ENCODE measurements around the gene SARS2. TPM values are rescaled to one million over a fixed set of nuclear protein-coding genes. Genes with fewer than 3 reads are reported as not detected.
"Not testable (repeated sequence)": the region's sequence is repeated elsewhere in the genome, so short reads cannot be mapped to it uniquely, and the experiment has no call there.

SARS2 gene
- total RNA-seq, 1 experiment from 2014 or later: 77.4 TPM

DNA sequence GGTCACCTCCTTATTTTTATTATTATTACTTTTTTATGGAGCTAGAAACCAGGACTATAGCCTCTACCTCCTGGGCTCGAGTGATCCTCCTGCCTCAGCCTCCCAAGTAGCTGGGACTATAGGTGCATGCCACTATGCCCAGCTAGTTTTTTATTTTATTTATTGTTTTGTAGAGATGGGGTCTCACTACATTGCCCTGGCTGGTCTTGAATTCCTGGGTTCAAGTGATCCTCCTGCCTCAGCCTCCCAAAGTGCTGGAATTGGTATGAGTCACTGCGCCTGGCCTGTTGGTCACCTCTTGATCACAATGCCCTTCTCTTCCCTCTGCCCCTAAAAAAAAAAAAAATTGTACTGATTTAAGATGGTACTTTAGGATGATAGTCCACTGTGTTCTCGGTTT is 20.6 kb upstream of the SARS2 start:
- in situ Hi-C loops (cut with HindIII; ENCODE audit: low pct_unique_long_range_greater_than_20kb, low sequenced_read_pairs): no loop called here
- DNase-seq (ENCODE audit: low read depth): no peak

DNA sequence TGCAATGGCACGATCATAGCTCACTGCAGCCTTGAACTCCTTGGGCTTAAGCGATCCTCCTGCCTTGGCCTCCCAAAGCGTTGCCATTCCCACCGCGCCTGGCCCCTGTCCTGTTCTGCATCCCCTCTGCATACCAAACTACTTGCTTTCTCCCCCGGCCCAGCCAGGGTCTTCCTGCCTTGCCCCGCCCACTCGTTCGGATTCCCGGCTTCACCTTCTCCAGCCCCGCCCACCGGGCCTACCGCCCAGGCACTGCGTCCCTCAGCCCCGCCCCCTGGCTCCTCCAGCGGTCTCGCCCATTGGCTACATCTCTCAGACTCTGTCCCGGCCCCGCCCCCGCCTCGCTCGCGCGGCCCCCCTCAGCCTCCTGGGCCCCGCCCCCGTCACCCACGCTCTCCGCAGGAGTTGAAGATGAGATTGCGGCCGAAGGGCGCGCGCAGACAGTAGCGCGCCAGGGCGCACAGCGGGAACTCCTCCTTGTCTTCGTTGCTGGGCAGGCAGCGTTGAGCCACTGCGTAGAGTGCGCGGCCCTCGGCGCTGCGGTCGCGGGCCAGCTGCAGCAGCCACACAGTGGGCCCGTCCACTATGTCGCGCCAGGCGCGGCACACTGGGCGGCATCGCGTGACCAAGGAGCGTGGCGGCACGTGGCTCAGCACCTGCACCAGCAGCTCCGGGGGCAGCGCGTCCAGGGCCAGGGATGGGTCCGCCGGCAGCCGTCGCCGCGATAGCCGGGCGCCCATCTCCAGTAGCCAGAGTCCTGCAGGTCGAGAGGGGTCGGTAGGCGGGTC is 19.2 kb upstream of the SARS2 start:
- DNase-seq (ENCODE audit: low read depth): no peak
- in situ Hi-C loops (cut with HindIII; ENCODE audit: low pct_unique_long_range_greater_than_20kb, low sequenced_read_pairs): no loop called here

GRCh38 chr19:38946229-38947010 is 15.9 kb upstream of the SARS2 start:
- in situ Hi-C loops (cut with HindIII; ENCODE audit: low pct_unique_long_range_greater_than_20kb, low sequenced_read_pairs): no loop called here
- no peak for DNase-seq (ENCODE audit: low read depth)

DNA sequence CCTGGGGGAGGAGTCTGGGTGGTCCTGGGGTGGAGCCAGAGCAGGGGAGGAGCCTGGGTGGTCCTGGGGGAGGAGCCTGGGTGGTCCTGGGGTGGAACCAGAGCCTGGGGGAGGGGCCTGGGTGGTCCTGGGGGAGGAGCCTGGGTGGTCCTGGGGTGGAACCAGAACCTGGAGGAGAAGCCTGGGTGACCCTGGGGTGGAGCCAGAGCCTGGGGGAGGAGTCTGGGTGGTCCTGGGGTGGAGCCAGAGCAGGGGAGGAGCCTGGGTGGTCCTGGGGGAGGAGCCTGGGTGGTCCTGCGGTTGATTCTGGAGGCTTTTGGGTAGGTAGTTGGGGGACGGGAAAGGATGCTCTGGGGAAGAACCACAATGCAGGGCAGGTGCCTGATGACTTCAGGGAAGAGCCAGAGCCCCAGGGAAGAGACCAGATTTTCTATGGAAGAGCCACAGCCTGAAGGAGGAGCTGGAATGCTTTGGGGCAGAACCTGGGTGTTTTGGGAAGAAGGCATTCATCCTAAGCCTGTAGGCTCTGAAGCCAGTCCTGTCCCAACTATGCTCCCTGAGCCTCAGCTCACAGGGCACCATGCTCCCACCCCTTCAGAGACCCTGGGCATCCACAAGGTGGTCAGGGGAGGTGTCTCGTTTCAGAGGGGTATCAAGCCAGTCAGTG is 15.1 kb upstream of the SARS2 start:
- DNase-seq (ENCODE audit: low read depth): no peak
- in situ Hi-C loops (cut with HindIII; ENCODE audit: low pct_unique_long_range_greater_than_20kb, low sequenced_read_pairs): no loop called here

DNA sequence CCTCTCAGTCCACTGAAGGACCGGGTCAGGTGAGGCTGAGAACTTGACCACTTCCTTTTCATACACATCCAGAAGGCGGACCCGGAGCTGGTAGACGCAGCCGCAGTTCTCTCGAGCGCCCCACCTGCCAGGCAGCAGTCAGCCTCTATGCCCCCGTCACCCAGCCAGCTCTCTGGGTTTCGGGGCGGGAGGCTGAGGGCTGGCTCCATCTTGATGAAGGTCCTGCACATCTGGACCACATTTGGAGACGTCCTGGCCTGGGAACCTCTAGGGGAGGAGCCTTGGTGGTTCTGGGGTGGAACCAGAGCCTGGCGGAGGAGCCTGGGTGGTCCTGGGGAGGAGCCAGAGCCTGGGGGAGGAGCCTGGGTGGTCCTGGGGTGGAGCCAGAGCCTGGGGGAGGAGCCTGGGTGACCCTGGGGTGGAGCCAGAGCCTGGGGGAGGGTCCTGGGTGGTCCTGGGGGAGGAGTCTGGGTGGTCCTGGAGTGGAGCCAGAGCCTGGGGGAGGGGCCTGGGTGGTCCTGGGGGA is 14.5 kb upstream of the SARS2 start:
- in situ Hi-C loops (cut with HindIII; ENCODE audit: low pct_unique_long_range_greater_than_20kb, low sequenced_read_pairs): no loop called here
- no peak for DNase-seq (ENCODE audit: low read depth)

GRCh38 chr19:38942471-38943181 is 12.1 kb upstream of the SARS2 start:
- in situ Hi-C loops (cut with HindIII; ENCODE audit: low pct_unique_long_range_greater_than_20kb, low sequenced_read_pairs): no loop called here
- DNase-seq (ENCODE audit: low read depth): no peak

DNA sequence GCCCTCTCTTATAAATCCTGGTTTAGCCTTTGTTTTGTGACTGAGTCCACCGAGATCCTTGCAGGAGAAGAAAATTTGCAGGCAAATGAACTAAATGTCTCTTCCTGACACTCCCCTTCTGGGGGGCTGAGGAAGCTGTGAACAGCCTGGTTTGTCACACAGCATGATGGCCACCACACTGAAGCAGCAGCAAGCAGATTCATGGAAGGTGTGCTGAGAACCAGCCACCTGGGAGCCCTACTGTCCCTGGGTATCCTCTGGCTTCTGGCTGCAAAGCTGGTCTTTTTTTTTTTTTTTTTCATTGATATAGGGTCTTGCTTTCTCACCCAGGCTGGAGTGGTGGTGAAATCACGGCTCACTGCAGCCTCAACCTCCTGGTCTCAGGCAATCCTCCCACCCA is 11.4 kb upstream of the SARS2 start:
- in situ Hi-C loops (cut with HindIII; ENCODE audit: low pct_unique_long_range_greater_than_20kb, low sequenced_read_pairs): no loop called here
- no peak for DNase-seq (ENCODE audit: low read depth)

DNA sequence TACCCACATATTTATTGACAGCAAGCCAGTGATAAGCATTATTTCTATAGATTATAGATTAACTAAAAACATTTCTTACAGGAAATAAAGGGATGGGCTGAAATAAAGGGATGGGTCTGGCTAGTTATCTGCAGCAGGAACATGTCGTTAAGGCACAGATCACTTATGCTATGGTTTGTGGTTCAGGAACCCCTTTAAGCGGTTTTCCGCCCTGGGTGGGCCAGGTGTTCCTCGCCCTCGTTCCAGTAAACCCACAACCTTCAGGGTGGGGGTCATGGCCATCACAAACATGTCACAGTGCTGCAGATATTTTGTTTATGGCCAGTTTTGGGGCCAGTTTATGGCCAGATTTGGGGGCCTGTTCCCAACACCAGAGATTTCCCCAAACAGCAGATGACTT is 10.9 kb upstream of the SARS2 start:
- DNase-seq (ENCODE audit: low read depth); in situ Hi-C loops (cut with HindIII; ENCODE audit: low pct_unique_long_range_greater_than_20kb, low sequenced_read_pairs): not testable (repeated sequence)

DNA sequence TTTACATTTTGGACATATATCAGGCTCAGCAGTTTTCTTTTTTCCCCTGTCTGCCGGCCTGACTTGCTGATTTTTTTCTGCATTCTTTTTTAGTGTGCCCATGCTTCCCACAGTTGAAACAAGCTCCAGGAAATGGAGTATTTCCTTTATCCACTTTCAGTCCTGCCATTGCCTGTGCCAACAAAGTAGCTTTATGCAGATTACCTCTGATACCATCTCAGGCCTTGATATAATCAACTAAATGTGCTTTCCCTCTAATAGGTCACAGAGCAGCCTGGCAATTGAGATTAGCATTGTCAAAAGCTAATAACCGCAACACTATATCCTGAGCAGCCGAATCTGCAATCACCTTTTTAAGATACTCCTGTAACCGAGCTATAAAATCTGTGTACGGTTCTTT is 9.4 kb upstream of the SARS2 start:
- in situ Hi-C loops (cut with HindIII; ENCODE audit: low pct_unique_long_range_greater_than_20kb, low sequenced_read_pairs): no loop called here
- DNase-seq (ENCODE audit: low read depth): no peak

DNA sequence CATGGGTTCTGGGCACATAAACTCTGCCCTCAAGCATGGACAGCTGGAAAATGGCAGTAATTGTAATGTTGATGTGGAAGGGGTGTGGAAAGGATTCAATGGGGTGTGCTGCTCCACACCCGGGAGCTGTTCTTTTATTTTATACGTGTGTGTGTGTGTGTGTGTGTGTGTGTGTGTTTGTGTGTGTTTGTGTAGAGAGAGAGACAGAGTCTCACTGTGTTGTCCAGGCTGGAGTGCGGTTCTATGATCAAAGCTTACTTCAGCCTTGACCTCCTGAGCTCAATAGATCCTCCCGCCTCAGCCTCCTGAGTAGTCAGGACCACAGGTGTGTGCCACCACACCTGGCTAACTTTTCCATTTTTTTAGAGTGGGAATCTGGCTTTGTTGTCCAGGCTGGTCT is 3.0 kb upstream of the SARS2 start:
- in situ Hi-C loops (cut with HindIII; ENCODE audit: low pct_unique_long_range_greater_than_20kb, low sequenced_read_pairs): no loop called here
- DNase-seq (ENCODE audit: low read depth): no peak

DNA sequence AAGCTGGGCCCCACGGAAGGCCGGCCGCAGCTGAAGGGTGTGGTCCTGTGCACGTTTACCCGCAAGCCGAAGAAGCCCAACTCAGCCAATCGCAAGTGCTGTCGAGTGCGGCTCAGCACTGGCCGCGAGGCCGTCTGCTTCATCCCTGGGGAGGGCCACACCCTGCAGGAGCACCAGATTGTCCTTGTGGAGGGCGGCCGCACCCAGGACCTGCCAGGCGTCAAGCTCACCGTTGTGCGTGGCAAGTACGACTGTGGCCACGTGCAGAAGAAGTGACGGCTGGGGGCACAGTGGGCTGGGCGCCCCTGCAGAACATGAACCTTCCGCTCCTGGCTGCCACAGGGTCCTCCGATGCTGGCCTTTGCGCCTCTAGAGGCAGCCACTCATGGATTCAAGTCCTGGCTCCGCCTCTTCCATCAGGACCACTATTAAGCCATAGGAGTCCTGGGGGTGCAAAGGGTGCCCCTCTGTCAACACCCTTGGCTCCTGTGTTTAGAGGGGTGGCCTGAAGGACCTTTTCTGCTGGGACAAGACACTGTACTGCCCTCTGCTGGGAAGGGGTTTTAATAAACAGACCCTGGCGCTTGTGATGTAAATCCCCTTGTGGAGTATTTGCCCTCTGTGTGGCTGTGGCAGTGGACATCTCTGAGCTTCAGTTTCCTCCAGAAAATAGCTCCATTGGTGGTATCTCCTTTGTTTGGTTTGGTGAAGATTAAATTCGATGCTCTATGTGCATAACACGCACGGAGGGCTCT is 2.0 kb upstream of the SARS2 start:
- DNase-seq (ENCODE audit: low read depth): no peak
- in situ Hi-C loops (cut with HindIII; ENCODE audit: low pct_unique_long_range_greater_than_20kb, low sequenced_read_pairs): no loop called here

DNA sequence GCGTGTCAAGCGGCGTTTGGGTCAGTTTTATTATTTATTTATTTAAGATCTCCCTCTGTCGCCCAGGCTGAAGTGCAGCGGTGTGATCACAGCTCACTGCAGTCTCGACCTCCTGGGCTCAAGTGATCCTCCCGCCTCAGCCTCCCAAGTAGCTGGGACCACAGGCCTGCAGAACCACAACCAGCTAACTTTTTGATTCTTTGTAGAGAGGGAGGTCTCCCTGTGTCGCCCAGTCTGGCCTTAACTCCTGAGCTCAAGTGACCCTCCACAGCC is 894 bp upstream of the SARS2 start:
- in situ Hi-C loops (cut with HindIII; ENCODE audit: low pct_unique_long_range_greater_than_20kb, low sequenced_read_pairs): no loop called here
- DNase-seq (ENCODE audit: low read depth): no peak

- DNase-seq (ENCODE audit: low read depth): peak; percentile 99
- in situ Hi-C loops (cut with HindIII; ENCODE audit: low pct_unique_long_range_greater_than_20kb, low sequenced_read_pairs): no loop called here
Observed at GRCh38 chr19:38930776-38931520, 385 bp upstream of the SARS2 start, which contains the start of gene MRPS12. MRPS12 (plus strand) TSS chr19:38930944; CDS start chr19:38931295, 351 bp downstream.

- DNase-seq (ENCODE audit: low read depth): no peak
- in situ Hi-C loops (cut with HindIII; ENCODE audit: low pct_unique_long_range_greater_than_20kb, low sequenced_read_pairs): no loop called here
Observed at GRCh38 chr19:38928391-38929001, 2.1 kb downstream of the SARS2 start.

DNA sequence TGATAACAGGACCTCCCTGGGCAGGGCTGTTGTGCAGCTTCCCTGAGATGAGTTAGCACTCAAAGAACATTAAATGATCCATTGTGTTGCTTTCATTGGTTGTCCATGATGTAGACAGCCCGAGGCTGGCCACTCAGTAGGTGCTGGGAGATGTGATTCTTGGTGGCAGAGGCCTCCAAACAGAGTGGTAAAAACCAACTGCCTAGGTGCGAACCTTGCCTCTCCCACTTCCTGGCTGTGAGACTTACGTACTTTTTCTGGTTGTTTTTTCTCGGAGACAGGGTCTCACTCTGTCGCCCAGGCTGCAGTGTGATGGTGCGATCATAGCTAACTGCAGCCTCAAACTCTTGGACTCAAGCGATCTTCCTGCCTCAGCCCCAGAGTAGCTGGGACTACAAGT is 6.2 kb downstream of the SARS2 start:
- DNase-seq (ENCODE audit: low read depth): no peak
- in situ Hi-C loops (cut with HindIII; ENCODE audit: low pct_unique_long_range_greater_than_20kb, low sequenced_read_pairs): no loop called here

GRCh38 chr19:38922482-38922881 is 8.1 kb downstream of the SARS2 start:
- DNase-seq (ENCODE audit: low read depth): no peak
- in situ Hi-C loops (cut with HindIII; ENCODE audit: low pct_unique_long_range_greater_than_20kb, low sequenced_read_pairs): no loop called here
